ENCODE measurements around the gene BICDL2. TPM values are rescaled to one million over a fixed set of nuclear protein-coding genes. Genes with fewer than 3 reads are reported as not detected.
"Not testable (repeated sequence)": the region's sequence is repeated elsewhere in the genome, so short reads cannot be mapped to it uniquely, and the experiment has no call there.

BICDL2 gene
- total RNA-seq, 1 donor from 2014 or later, result not detected

GRCh38 chr16:3068487-3068886 lies 31.7 kb upstream of the BICDL2 start:
- DNase-seq (ENCODE audit: missing footprints) (no peak), ATAC-seq (no peak)
- intact Hi-C loops (cut with DNase I), result no loop called here

GRCh38 chr16:3066440-3066748 lies 29.6 kb upstream of the BICDL2 start:
- peak; percentile 47 for DNase-seq (ENCODE audit: missing footprints)
- intact Hi-C loops (cut with DNase I), result no loop called here

GRCh38 chr16:3065742-3066439 lies 29.1 kb upstream of the BICDL2 start:
- intact Hi-C loops (cut with DNase I), result no loop called here
- DNase-seq (ENCODE audit: missing footprints) (no peak), ATAC-seq (no peak)

More at GRCh38 chr16:3066440-3066748, 29.6 kb upstream of the BICDL2 start:
- no peak for ATAC-seq

GRCh38 chr16:3065069-3065741 lies 28.5 kb upstream of the BICDL2 start, which contains the start of gene IL32:
IL32 (plus strand) TSS chr16:3065640; CDS start chr16:3065812, 172 bp downstream.
- peak; percentile 73 for ATAC-seq
- DNase-seq (ENCODE audit: missing footprints), result no peak
- intact Hi-C loops (cut with DNase I), result no loop called here

- DNase-seq (ENCODE audit: missing footprints), result no peak
- intact Hi-C loops (cut with DNase I), result no loop called here
- no peak for ATAC-seq
Measured at GRCh38 chr16:3063625-3064386, 27.1 kb upstream of the BICDL2 start.

GRCh38 chr16:3062553-3062952 lies 25.8 kb upstream of the BICDL2 start:
- intact Hi-C loops (cut with DNase I), result no loop called here
- no peak for DNase-seq (ENCODE audit: missing footprints)
- no peak for ATAC-seq

- no peak for DNase-seq (ENCODE audit: missing footprints)
- intact Hi-C loops (cut with DNase I), result no loop called here
- no peak for ATAC-seq
Measured at GRCh38 chr16:3060339-3061127, 23.8 kb upstream of the BICDL2 start.

GRCh38 chr16:3059723-3060242 lies 23.0 kb upstream of the BICDL2 start:
- intact Hi-C loops (cut with DNase I), result loop anchor here (1.0 to 5.0 kb wide), 6 partner anchors 27 to 108 kb away; no protein-coding TSS in a partner anchor
- no peak for DNase-seq (ENCODE audit: missing footprints)
- no peak for ATAC-seq

GRCh38 chr16:3059041-3059722 lies 22.4 kb upstream of the BICDL2 start:
- ATAC-seq (peak; percentile 95), DNase-seq (ENCODE audit: missing footprints) (peak; percentile 93)
- intact Hi-C loops (cut with DNase I), result loop anchor here (1.0 to 5.0 kb wide), 6 partner anchors 28 to 108 kb away; no protein-coding TSS in a partner anchor

GRCh38 chr16:3058139-3059030 lies 21.6 kb upstream of the BICDL2 start:
- DNase-seq (ENCODE audit: missing footprints) (peak; percentile 83), ATAC-seq (peak; percentile 8)
- intact Hi-C loops (cut with DNase I), result loop anchor here (1.0 to 5.0 kb wide), 6 partner anchors 28 to 109 kb away; no protein-coding TSS in a partner anchor

- ATAC-seq (no peak), DNase-seq (ENCODE audit: missing footprints) (peak; percentile 53)
- intact Hi-C loops (cut with DNase I), result loop anchor here (2.0 to 5.0 kb wide), 5 partner anchors 29 to 110 kb away; no protein-coding TSS in a partner anchor
Measured at GRCh38 chr16:3057181-3058138, 20.7 kb upstream of the BICDL2 start.

GRCh38 chr16:3056336-3057180 lies 19.8 kb upstream of the BICDL2 start:
- peak; percentile 45 for DNase-seq (ENCODE audit: missing footprints)
- ATAC-seq, result no peak
- intact Hi-C loops (cut with DNase I), result loop anchor here (5.0 kb wide), 2 partner anchors 51 to 111 kb away; no protein-coding TSS in a partner anchor

- ATAC-seq, result not testable (repeated sequence)
- peak; percentile 45 for DNase-seq (ENCODE audit: missing footprints)
- intact Hi-C loops (cut with DNase I), result loop anchor here (5.0 kb wide), 2 partner anchors 52 to 112 kb away; no protein-coding TSS in a partner anchor
Measured at GRCh38 chr16:3055734-3056115, 19.0 kb upstream of the BICDL2 start.

GRCh38 chr16:3054965-3055733 lies 18.4 kb upstream of the BICDL2 start:
- no peak for ATAC-seq
- peak; percentile 60 for DNase-seq (ENCODE audit: missing footprints)
- intact Hi-C loops (cut with DNase I), result loop anchor here (5.0 kb wide), 2 partner anchors 52 to 112 kb away; no protein-coding TSS in a partner anchor
